ENCODE measurements around the gene DENND5A.

GRCh38 chr11:9089636-9090035, 175.5 kb downstream of the DENND5A start:
- TF ChIP-seq CTCF (IDR thresholded peaks at IDR 0.05) (no peak), POLR2AphosphoS5 (IDR thresholded peaks at IDR 0.05) (no peak)
